GM12892 (cell line): Measurements from ENCODE around the gene NPFFR1.

Source experiments
- POLR2A ChIP-seq: IDR thresholded peaks from 2 replicates; pipeline ENCODE4 v1.6.1; 2011; ENCODE audit warnings: low read depth, low read length, control low read depth
- POLR2AphosphoS5 ChIP-seq: IDR thresholded peaks from 2 replicates; pipeline ENCODE4 v1.6.1; 2011; ENCODE audit warnings: low read depth, low read length, control low read depth

DNA sequence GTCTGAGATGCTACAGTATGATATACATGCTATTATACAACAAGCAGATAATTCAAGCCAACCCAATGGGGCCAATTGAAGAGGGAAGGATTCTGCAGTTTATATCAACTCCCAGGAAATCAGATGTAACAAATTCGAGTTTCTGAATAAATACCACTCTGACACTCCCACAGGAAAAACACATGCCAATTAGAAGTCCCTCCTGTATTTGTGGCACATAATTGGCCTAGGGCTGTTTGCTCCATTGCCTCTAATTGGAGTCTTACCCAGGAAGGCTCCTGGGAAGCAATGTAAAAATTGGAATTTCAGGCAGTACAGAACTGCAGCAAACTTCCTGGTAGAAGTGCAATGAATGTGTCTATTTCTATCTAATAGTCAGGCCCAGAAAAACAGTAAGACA is 55.3 kb downstream of the NPFFR1 start:
- TF ChIP-seq POLR2AphosphoS5 (no peak), POLR2A (no peak)
